Lower leg skin (tissue), 4 donors: Measurements from ENCODE around the gene RASSF6. TPM values are rescaled to one million over a fixed set of nuclear protein-coding genes. Genes with fewer than 3 reads are reported as not detected.

Experiments used
- DNase-seq, 2 donors: peaks; one replicate each; pipeline ENCODE4 v3.0.0-alpha.2; 2019; ENCODE audit warnings: low spot score in 2 of 2
- H3K4me3 ChIP-seq: fragments of 200-600 bp; sonication (generic); 2 replicates; pipeline ENCODE4 v1.5.1; 2017; ENCODE audit warnings: mild to moderate bottlenecking, low read depth; ENCODE audit not compliant: poor library complexity, severe bottlenecking
- CTCF ChIP-seq, 3 donors: fragments of 450-650 bp; IDR thresholded peaks; one replicate each; pipeline ENCODE4 v1.5.1; 2016; ENCODE audit warnings: antibody characterized with exemption in 3 of 3, mild to moderate bottlenecking in 3 of 3, moderate library complexity in 2 of 3
- POLR2A ChIP-seq, 2 donors: fragments of 450-650 bp; IDR thresholded peaks; one replicate each; pipeline ENCODE4 v1.6.1; 2016 to 2017; ENCODE audit warnings: antibody characterized with exemption in 2 of 2, mild to moderate bottlenecking in 1 of 2, moderate library complexity in 1 of 2
- WGBS, 2 donors: methylation state at CpG; one replicate each; pipeline ENCODE4 v1.1.5; 2018; 5-methylcytosine and 5-hydroxymethylcytosine counted together
- intact Hi-C: fragments of 100-400 bp; cut with DNase I; formaldehyde crosslinking; loops from one replicate; pipeline ENCODE4 v1.15.0; 2023; ENCODE audit warnings: low total_unique reads
- total RNA-seq, 4 donors: library from RNA; depleted of rRNA; stranded (reverse); fragments of >200 nt; gene quantifications; one replicate each; pipeline ENCODE4 v1.1.0, GENCODE V29; 2016

The RASSF6 gene
- total RNA-seq, 4 donors from 2014 or later, result 6.2 to 15.1 (median 11.5) TPM

- H3K4me3 ChIP-seq, result no peak overlapping the region
- intact Hi-C loops, result no loop called here
- no peak for DNase-seq
- no peak for TF ChIP-seq CTCF (IDR thresholded peaks at IDR 0.05)
- TF ChIP-seq POLR2A (IDR thresholded peaks at IDR 0.05), result no peak
- WGBS, 2 donors, result 37 to 45% methylated on average over 3 of the region's 3 CpGs
Observed at GRCh38 chr4:73608689-73609594, 11.3 kb downstream of the RASSF6 start.

- intact Hi-C loops, result no loop called here
- TF ChIP-seq CTCF (IDR thresholded peaks at IDR 0.05), result no peak
- TF ChIP-seq POLR2A (IDR thresholded peaks at IDR 0.05), result no peak
- DNase-seq, result no peak
- H3K4me3 ChIP-seq, result no peak overlapping the region
Observed at GRCh38 chr4:73607375-73608033, 12.7 kb downstream of the RASSF6 start.

GRCh38 chr4:73606465-73606974 lies 13.7 kb downstream of the RASSF6 start:
- H3K4me3 ChIP-seq, result no peak overlapping the region
- WGBS, 2 donors, result 77 to 83% methylated on average over 4 of the region's 4 CpGs
- no peak for DNase-seq
- intact Hi-C loops, result no loop called here
- TF ChIP-seq CTCF (IDR thresholded peaks at IDR 0.05), result no peak
- TF ChIP-seq POLR2A (IDR thresholded peaks at IDR 0.05), result no peak

GRCh38 chr4:73603854-73604584 lies 16.2 kb downstream of the RASSF6 start:
- no peak overlapping the region for H3K4me3 ChIP-seq
- TF ChIP-seq POLR2A (IDR thresholded peaks at IDR 0.05) (no peak), CTCF (IDR thresholded peaks at IDR 0.05) (no peak)
- no peak for DNase-seq
- WGBS, 2 donors, result 61 to 64% methylated on average over 12 of the region's 12 CpGs
- intact Hi-C loops, result no loop called here

GRCh38 chr4:73603271-73603710 lies 16.9 kb downstream of the RASSF6 start:
- TF ChIP-seq CTCF (IDR thresholded peaks at IDR 0.05), result no peak
- TF ChIP-seq POLR2A (IDR thresholded peaks at IDR 0.05), result no peak
- intact Hi-C loops, result no loop called here
- DNase-seq, result no peak
- 64 to 71% methylated on average over 3 of the region's 3 CpGs for WGBS, 2 donors
- H3K4me3 ChIP-seq, result no peak overlapping the region
